Effector memory CD8-positive, alpha-beta T cell (primary cell): ENCODE results near the gene FAM149A.
A peak's percentile ranks its signal among the peaks of the same experiment; 100 is the strongest.

Experiments used
- ATAC-seq: fragments of 150-1000 bp; cut with Tn5 transposase; replicated peaks from 2 replicates; pipeline ENCODE4 v1.10.0; 2021; ENCODE audit warnings: mild to moderate bottlenecking, moderate library complexity
- DNase-seq, 3 experiments: peaks; one replicate each; pipeline ENCODE4 v3.0.0; 2021
- H3K27ac Mint-ChIP-seq, 2 donors: one replicate each; pipeline ENCODE4 v1.8.0; 2022; ENCODE audit warnings: mild to moderate bottlenecking in 2 of 2, mixed read lengths in 2 of 2, moderate library complexity in 2 of 2
- H3K27me3 Mint-ChIP-seq, 2 donors: one replicate each; pipeline ENCODE4 v1.8.0; 2022; ENCODE audit warnings: mixed read lengths in 2 of 2
- H3K36me3 Mint-ChIP-seq: one replicate; pipeline ENCODE4 v1.8.0; 2022; ENCODE audit warnings: mild to moderate bottlenecking, moderate library complexity, mixed read lengths; ENCODE audit not compliant: insufficient read depth
- H3K4me1 Mint-ChIP-seq, 2 donors: one replicate each; pipeline ENCODE4 v1.8.0; 2022; ENCODE audit warnings: low read depth in 2 of 2, mixed read lengths in 2 of 2
- H3K4me3 Mint-ChIP-seq, 2 donors: one replicate each; pipeline ENCODE4 v1.8.0; 2022; ENCODE audit warnings: mild to moderate bottlenecking in 2 of 2, mixed read lengths in 2 of 2, moderate library complexity in 2 of 2
- H3K9me3 Mint-ChIP-seq, 2 donors: one replicate each; pipeline ENCODE4 v1.8.0; 2022; ENCODE audit warnings: mixed read lengths in 2 of 2

FAM149A gene

DNA sequence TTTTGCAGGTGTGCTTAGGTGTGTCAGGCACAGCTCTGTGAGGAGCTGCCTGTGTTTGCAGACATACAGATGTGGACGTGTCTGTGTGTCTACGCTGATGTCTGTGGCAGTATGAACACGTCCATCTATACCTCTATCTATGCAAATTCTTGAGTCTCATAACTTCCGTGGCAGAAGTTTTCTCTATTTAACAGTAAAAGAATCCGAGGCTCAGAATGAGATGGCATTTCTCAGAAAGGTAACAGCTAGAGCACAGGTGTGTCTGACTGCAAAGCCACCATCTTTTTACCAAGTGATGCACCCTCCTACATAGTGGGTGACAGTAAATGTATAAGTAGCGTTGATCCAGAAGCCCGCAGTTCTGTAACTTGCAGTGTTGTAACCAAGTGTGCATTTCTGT, 47.0 kb downstream of the FAM149A start:
- Mint-ChIP-seq H3K36me3 (no peaks in the 10 kb centered on the region), H3K27ac (no peak overlapping the region)

GRCh38 chr4:186158021-186158813, 53.7 kb downstream of the FAM149A start:
- no peak for DNase-seq
- Mint-ChIP-seq H3K27me3 (peaks cover 24 to 27% of the 10 kb centered on the region in 2 donors), H3K4me1 (peaks cover 0 to 1% of the 10 kb centered on the region in 2 donors), H3K4me3 (no peak overlapping the region), H3K9me3 (no peaks in the 10 kb centered on the region), H3K36me3 (no peaks in the 10 kb centered on the region), H3K27ac (no peak overlapping the region)
- ATAC-seq = no peak

More for the DNA sequence above, 47.0 kb downstream of the FAM149A start:
- no peak for DNase-seq
- Mint-ChIP-seq H3K27me3 (peaks cover 50 to 69% of the 10 kb centered on the region in 2 donors), H3K4me1 (peaks cover 0 to 1% of the 10 kb centered on the region in 2 donors), H3K4me3 (no peak overlapping the region), H3K9me3 (no peaks in the 10 kb centered on the region)
- ATAC-seq = no peak

DNA sequence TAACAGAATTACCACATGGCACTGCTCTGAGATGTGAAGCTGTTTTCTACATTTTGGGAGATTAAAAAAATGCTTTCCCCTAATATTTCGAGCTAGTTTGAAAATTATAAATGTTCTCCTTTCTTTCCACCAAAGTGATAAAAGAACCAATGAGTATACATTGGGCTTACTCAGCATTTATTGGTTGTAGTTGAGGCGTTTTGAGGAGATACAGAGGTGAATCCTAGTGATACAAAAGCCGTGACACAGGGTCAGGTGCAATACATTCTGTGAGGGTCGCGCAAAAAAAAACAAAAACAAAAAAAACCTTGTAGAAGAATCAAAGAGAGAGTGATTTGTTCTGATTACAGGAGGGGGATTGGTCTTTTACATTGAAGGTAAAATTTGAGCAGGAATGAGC, 54.5 kb downstream of the FAM149A start:
- peaks cover 0 to 1% of the 10 kb centered on the region in 2 donors for H3K4me1 Mint-ChIP-seq
- no peak overlapping the region for H3K4me3 Mint-ChIP-seq
- DNase-seq = no peak
- H3K27ac Mint-ChIP-seq = no peak overlapping the region
- H3K27me3 Mint-ChIP-seq = peaks cover 16 to 20% of the 10 kb centered on the region in 2 donors
- no peak for ATAC-seq
- no peaks in the 10 kb centered on the region for H3K36me3 Mint-ChIP-seq
- H3K9me3 Mint-ChIP-seq = no peaks in the 10 kb centered on the region

GRCh38 chr4:186159613-186160012, 55.1 kb downstream of the FAM149A start:
- ATAC-seq = peak; percentile 22
- peaks cover 17 to 20% of the 10 kb centered on the region in 2 donors for H3K27me3 Mint-ChIP-seq

GRCh38 chr4:186161138-186161537, 56.6 kb downstream of the FAM149A start:
- Mint-ChIP-seq H3K4me3 (no peak overlapping the region), H3K36me3 (no peaks in the 10 kb centered on the region), H3K27me3 (peaks cover 19% of the 10 kb centered on the region in 2 donors), H3K27ac (peak overlapping the region in 1 of 2 donors; percentile 5), H3K4me1 (no peaks in the 10 kb centered on the region), H3K9me3 (no peaks in the 10 kb centered on the region)
- DNase-seq = no peak
- ATAC-seq = peak; percentile 55

More at GRCh38 chr4:186159613-186160012, 55.1 kb downstream of the FAM149A start:
- no peaks in the 10 kb centered on the region for H3K9me3 Mint-ChIP-seq
- H3K4me1 Mint-ChIP-seq = peaks cover 0 to 1% of the 10 kb centered on the region in 2 donors
- H3K36me3 Mint-ChIP-seq = no peaks in the 10 kb centered on the region
- H3K27ac Mint-ChIP-seq = no peak overlapping the region
- no peak overlapping the region for H3K4me3 Mint-ChIP-seq
- DNase-seq = no peak

GRCh38 chr4:186166852-186167512, 62.5 kb downstream of the FAM149A start:
- no peak overlapping the region for H3K27ac Mint-ChIP-seq
- ATAC-seq (no peak), DNase-seq (no peak)
- no peaks in the 10 kb centered on the region for H3K4me1 Mint-ChIP-seq
- peaks cover 3% of the 10 kb centered on the region for H3K36me3 Mint-ChIP-seq
- H3K27me3 Mint-ChIP-seq = peaks cover 19 to 27% of the 10 kb centered on the region in 2 donors
- H3K4me3 Mint-ChIP-seq = no peak overlapping the region
- no peaks in the 10 kb centered on the region for H3K9me3 Mint-ChIP-seq

- Mint-ChIP-seq H3K4me1 (no peaks in the 10 kb centered on the region), H3K27ac (no peak overlapping the region), H3K36me3 (peaks cover 3% of the 10 kb centered on the region), H3K27me3 (peaks cover 19 to 27% of the 10 kb centered on the region in 2 donors), H3K4me3 (no peak overlapping the region), H3K9me3 (no peaks in the 10 kb centered on the region)
- no peak for ATAC-seq
- DNase-seq = no peak
These were observed 63.1 kb downstream of the FAM149A start for GRCh38 chr4:186167605-186168004.

GRCh38 chr4:186168750-186169149, 64.2 kb downstream of the FAM149A start:
- peaks cover 19 to 29% of the 10 kb centered on the region in 2 donors for H3K27me3 Mint-ChIP-seq
- DNase-seq (no peak), ATAC-seq (no peak)
- no peaks in the 10 kb centered on the region for H3K9me3 Mint-ChIP-seq
- H3K27ac Mint-ChIP-seq = no peak overlapping the region
- no peak overlapping the region for H3K4me3 Mint-ChIP-seq
- no peaks in the 10 kb centered on the region for H3K4me1 Mint-ChIP-seq
- H3K36me3 Mint-ChIP-seq = peaks cover 3% of the 10 kb centered on the region

GRCh38 chr4:186169333-186169944, 64.9 kb downstream of the FAM149A start:
- no peaks in the 10 kb centered on the region for H3K4me1 Mint-ChIP-seq
- H3K9me3 Mint-ChIP-seq = no peaks in the 10 kb centered on the region
- no peak for DNase-seq
- no peak overlapping the region for H3K27ac Mint-ChIP-seq
- peaks cover 17 to 34% of the 10 kb centered on the region in 2 donors for H3K27me3 Mint-ChIP-seq
- no peak overlapping the region for H3K4me3 Mint-ChIP-seq
- peaks cover 3% of the 10 kb centered on the region for H3K36me3 Mint-ChIP-seq
- ATAC-seq = no peak

DNA sequence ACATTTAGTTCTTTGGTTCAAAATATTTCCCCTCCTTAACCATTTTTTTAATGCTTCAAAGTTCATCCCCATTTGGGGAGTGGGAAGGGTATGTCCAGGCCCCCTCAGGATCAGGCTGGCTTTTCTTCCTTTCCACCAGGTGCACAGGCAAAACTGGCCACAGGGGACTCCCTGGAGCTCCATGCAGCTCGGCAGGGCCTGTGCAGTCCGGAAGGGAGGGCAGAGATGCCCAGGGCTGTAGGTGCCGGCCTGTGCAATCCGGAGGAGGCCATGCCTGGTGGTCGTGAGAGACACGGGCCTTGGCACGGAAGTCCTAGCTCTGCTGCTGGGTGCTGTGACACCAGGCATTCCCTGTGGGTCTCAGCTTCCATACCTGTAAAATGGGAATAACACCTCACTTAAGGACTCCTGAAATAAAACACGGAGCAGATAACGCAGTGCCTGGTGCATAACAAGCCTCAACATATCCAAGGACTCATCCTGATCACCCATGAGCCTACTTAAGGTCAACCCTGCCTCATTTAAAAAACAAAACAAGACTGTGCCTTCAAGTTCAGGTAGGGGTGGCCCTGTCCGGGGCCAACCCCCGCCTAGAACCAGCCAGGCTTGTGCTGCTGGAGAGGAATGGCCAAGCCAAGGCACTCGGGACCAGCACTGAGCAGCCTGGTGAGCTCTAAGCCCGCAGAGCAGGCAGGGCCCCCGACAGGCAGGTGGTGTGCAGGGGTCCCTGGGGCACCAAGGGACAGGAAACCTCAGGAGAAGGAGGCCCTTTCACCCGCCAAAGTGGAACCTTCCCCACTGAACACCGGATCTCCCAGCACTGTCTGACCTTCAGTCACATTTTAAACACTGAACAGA, 65.7 kb downstream of the FAM149A start:
- Mint-ChIP-seq H3K36me3 (peaks cover 3% of the 10 kb centered on the region), H3K27me3 (peaks cover 9 to 27% of the 10 kb centered on the region in 2 donors), H3K4me3 (no peak overlapping the region), H3K27ac (no peak overlapping the region), H3K4me1 (no peaks in the 10 kb centered on the region), H3K9me3 (no peaks in the 10 kb centered on the region)
- DNase-seq (no peak), ATAC-seq (no peak)

- ATAC-seq (no peak), DNase-seq (no peak)
- no peaks in the 10 kb centered on the region for H3K9me3 Mint-ChIP-seq
- H3K4me3 Mint-ChIP-seq = no peak overlapping the region
- no peak overlapping the region for H3K27ac Mint-ChIP-seq
- H3K27me3 Mint-ChIP-seq = peaks cover 2 to 30% of the 10 kb centered on the region in 2 donors
- peaks cover 3% of the 10 kb centered on the region for H3K36me3 Mint-ChIP-seq
- no peaks in the 10 kb centered on the region for H3K4me1 Mint-ChIP-seq
These were observed 66.5 kb downstream of the FAM149A start for GRCh38 chr4:186170966-186171365.

DNA sequence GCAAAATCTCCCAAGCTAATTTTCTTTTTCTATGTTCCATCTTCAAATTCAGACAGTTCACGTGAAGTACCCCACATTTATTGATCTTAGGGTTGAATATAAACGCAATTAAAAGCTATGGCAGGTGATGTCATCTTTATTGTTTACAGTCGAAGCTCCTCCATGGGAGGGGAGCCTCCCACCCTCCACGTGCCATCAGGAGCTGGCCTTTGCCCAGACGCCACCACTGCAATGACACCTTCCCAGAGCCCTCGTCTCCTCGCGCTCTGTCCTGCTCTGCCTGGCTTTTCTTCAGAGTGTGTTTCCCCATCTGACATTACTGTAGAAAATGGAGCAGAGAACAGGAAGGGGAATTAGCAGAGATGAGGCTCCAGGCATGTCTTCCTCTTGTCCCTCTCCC, 68.0 kb downstream of the FAM149A start:
- ATAC-seq = no peak
- H3K27me3 Mint-ChIP-seq = peaks cover 0 to 34% of the 10 kb centered on the region in 2 donors
- H3K27ac Mint-ChIP-seq = no peak overlapping the region
- peaks cover 0 to 3% of the 10 kb centered on the region in 2 donors for H3K9me3 Mint-ChIP-seq
- DNase-seq = no peak
- H3K36me3 Mint-ChIP-seq = peaks cover 3% of the 10 kb centered on the region
- H3K4me3 Mint-ChIP-seq = no peak overlapping the region
- no peaks in the 10 kb centered on the region for H3K4me1 Mint-ChIP-seq

GRCh38 chr4:186188107-186188506, 83.6 kb downstream of the FAM149A start:
- no peak overlapping the region for H3K4me3 Mint-ChIP-seq
- DNase-seq = no peak
- H3K9me3 Mint-ChIP-seq = no peaks in the 10 kb centered on the region
- H3K36me3 Mint-ChIP-seq = peaks cover 22% of the 10 kb centered on the region
- no peak for ATAC-seq
- H3K4me1 Mint-ChIP-seq = peaks cover 10 to 15% of the 10 kb centered on the region in 2 donors
- H3K27me3 Mint-ChIP-seq = peaks cover 26 to 36% of the 10 kb centered on the region in 2 donors
- H3K27ac Mint-ChIP-seq = no peak overlapping the region
